Osteoblast (primary cell): ENCODE results near the gene PPM1G. TPM values are rescaled to one million over a fixed set of nuclear protein-coding genes. Genes with fewer than 3 reads are reported as not detected.
A peak's percentile ranks its signal among the peaks of the same experiment; 100 is the strongest.

ENCODE experiments used
- DNase-seq: peaks from one replicate; pipeline ENCODE4 v3.0.0; 2011; ENCODE audit warnings: low spot score, mixed read lengths; ENCODE audit not compliant: insufficient read length; ENCODE audit errors: missing footprints
- H2AFZ ChIP-seq: 2 replicates; pipeline ENCODE4 v1.6.0; 2011; ENCODE audit warnings: mild to moderate bottlenecking, low read length
- H3K27ac ChIP-seq: 2 replicates; pipeline ENCODE4 v1.5.1; 2011; ENCODE audit warnings: mild to moderate bottlenecking, low read depth, low read length, moderate library complexity
- H3K27me3 ChIP-seq: 2 replicates; pipeline ENCODE4 v1.6.0; 2012; ENCODE audit warnings: mild to moderate bottlenecking, control low read depth, inconsistent platforms, low read length, moderate library complexity; ENCODE audit not compliant: insufficient read depth
- H3K36me3 ChIP-seq: 2 replicates; pipeline ENCODE4 v1.5.1; 2011; ENCODE audit warnings: mild to moderate bottlenecking, low read length, control low read depth, moderate library complexity; ENCODE audit not compliant: insufficient read depth
- H3K4me1 ChIP-seq: 2 replicates; pipeline ENCODE4 v1.5.1; 2011; ENCODE audit warnings: mild to moderate bottlenecking, low read length, control low read depth, moderate library complexity; ENCODE audit not compliant: insufficient read depth
- H3K4me2 ChIP-seq: 2 replicates; pipeline ENCODE4 v1.6.0; 2011; ENCODE audit warnings: mild to moderate bottlenecking, low read length; ENCODE audit not compliant: insufficient read depth
- H3K4me3 ChIP-seq: fragments of 200-600 bp; sonication (generic); 3 replicates; pipeline ENCODE4 v1.5.1; 2012; ENCODE audit warnings: mild to moderate bottlenecking, low read length, inconsistent platforms; ENCODE audit not compliant: insufficient read depth
- H3K79me2 ChIP-seq: 2 replicates; pipeline ENCODE4 v1.6.0; 2012; ENCODE audit warnings: mild to moderate bottlenecking, low read length, control low read depth, inconsistent platforms; ENCODE audit not compliant: insufficient read depth
- H3K9me3 ChIP-seq: 2 replicates; pipeline ENCODE4 v1.5.1; 2011; ENCODE audit warnings: low read depth, low read length, control low read depth
- H4K20me1 ChIP-seq: 2 replicates; pipeline ENCODE4 v1.6.0; 2012; ENCODE audit warnings: mild to moderate bottlenecking, low read length, control low read depth; ENCODE audit not compliant: insufficient read depth
- total RNA-seq: library from RNA; depleted of rRNA; stranded (reverse); fragments of >200 nt; gene quantifications from 2 replicates; pipeline ENCODE4 v1.2.3, GENCODE V29; 2012
- TF ChIP-seq, protein P1 (sequence below): IDR thresholded peaks from 2 replicates; pipeline ENCODE4 v1.5.1; 2011; ENCODE audit warnings: mild to moderate bottlenecking, low read depth, low read length, moderate library complexity; ENCODE audit errors: extremely low read depth

The PPM1G gene
- total RNA-seq, 1 donor, result 65.5 TPM

DNA sequence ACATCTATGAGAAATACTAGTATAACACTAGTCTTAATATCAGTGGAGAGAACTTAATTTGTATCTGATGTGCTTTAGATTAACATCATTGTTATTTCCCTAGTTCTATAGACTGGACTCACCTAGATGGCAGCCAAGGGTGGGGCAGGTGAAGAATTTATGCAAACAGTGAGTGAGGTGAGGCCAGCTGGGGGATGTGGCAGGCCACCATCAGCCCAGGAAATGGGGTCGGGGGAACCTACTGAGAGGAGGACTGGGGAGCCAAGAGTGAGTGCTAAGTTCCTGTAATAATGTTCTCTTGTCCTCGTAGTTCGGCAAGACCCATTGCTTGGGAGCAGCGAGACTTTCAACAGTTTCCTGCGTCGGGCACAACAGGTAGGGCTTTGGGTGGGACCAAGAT is 36.5 kb downstream of the PPM1G start:
- peaks cover 84% of the 10 kb centered on the region for H3K79me2 ChIP-seq
- TF ChIP-seq, protein P1, sequence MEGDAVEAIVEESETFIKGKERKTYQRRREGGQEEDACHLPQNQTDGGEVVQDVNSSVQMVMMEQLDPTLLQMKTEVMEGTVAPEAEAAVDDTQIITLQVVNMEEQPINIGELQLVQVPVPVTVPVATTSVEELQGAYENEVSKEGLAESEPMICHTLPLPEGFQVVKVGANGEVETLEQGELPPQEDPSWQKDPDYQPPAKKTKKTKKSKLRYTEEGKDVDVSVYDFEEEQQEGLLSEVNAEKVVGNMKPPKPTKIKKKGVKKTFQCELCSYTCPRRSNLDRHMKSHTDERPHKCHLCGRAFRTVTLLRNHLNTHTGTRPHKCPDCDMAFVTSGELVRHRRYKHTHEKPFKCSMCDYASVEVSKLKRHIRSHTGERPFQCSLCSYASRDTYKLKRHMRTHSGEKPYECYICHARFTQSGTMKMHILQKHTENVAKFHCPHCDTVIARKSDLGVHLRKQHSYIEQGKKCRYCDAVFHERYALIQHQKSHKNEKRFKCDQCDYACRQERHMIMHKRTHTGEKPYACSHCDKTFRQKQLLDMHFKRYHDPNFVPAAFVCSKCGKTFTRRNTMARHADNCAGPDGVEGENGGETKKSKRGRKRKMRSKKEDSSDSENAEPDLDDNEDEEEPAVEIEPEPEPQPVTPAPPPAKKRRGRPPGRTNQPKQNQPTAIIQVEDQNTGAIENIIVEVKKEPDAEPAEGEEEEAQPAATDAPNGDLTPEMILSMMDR, result no peak
- H2AFZ ChIP-seq, result no peak overlapping the region
- H3K27ac ChIP-seq, result no peak overlapping the region
- H3K9me3 ChIP-seq, result no peaks in the 10 kb centered on the region
- H3K4me3 ChIP-seq, result no peak overlapping the region
- H4K20me1 ChIP-seq, result peaks cover 13% of the 10 kb centered on the region
- H3K36me3 ChIP-seq, result peaks cover 66% of the 10 kb centered on the region
- no peak for DNase-seq
- no peaks in the 10 kb centered on the region for H3K27me3 ChIP-seq
- no peak overlapping the region for H3K4me2 ChIP-seq
- peaks cover 20% of the 10 kb centered on the region for H3K4me1 ChIP-seq

DNA sequence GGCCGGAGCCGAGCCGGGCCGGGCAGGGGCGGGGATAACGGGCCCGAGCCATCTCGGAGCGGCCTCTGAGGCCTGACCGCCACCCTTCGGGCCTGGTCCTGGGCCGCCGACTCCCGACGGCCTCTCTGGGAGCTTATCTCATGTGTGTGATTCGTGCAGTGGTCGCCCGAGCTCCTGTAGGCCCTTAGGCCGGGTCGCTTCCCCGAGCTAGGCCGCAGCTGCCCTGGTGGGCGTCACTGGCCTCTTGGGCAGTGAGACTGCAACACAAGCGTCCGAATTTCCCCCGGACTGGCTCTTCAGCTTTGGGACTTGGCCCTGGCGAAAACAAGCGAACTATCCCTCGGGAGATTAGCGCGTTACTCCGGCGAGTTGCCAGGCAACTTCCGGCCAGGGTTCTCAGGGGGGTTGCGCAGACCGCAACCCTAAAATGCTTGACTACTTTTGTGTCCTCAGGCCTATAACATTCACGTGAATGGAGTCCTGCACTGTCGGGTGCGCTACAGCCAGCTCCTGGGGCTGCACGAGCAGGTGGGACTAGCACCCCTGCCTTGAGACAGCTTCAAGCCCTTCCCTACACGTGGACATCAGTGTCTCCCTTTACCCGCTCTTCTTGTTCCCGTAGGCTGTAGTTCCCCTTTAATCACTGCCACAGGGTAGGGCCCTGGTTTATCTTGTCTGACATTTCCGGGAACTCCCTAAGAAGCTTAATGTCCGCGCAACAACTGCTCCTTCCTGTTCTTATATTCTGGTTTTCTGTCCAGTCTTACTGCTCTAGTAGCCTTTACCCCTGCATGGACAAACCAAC is 38.4 kb downstream of the PPM1G start:
- H3K79me2 ChIP-seq, result peaks cover 86% of the 10 kb centered on the region
- no peaks in the 10 kb centered on the region for H3K9me3 ChIP-seq
- H2AFZ ChIP-seq, result peak overlapping the region; percentile 79
- H3K27ac ChIP-seq, result peak overlapping the region; percentile 95
- DNase-seq, result peak; percentile 82
- no peaks in the 10 kb centered on the region for H3K27me3 ChIP-seq
- H4K20me1 ChIP-seq, result peaks cover 10% of the 10 kb centered on the region
- peaks cover 67% of the 10 kb centered on the region for H3K36me3 ChIP-seq
- TF ChIP-seq, protein P1, result no peak
- peak overlapping the region; percentile 93 for H3K4me2 ChIP-seq
- H3K4me3 ChIP-seq, result peak overlapping the region; percentile 98
- peaks cover 20% of the 10 kb centered on the region for H3K4me1 ChIP-seq

DNA sequence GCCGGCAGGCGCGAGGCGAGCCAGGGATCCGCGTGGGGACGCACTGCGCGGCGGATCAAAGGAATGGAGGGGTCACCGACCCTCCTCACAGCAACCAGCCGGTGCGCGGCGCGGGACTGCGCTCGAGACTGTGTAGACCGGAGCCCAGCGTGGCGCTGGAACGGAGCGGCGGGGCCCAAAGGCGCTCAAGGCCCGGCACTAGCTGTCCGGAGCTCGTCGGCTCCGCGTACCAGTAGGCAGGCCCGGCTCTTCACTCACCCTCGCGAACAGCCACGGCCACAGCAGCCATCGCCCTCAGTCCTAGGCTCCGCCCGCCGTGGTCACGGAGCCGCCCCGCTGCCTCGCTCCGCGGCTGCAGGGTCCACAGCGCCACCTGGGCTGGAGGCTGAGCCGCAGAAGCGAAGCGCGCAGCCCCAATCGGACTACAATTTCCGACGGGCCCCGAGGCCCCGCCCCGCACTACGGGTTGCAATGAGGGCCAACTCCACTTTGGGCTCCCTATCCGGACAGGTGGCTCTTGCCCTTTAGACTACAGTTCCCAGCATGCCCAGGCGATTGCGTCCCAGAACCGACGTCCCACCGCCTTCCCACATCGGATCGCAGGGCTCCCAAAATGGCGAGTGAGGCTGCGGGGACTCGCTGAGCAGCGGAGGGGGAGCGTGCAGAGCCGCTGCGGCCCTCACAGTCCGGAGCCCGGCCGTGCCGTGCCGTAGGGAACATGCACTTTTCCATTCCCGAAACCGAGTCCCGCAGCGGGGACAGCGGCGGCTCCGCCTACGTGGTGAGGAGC is 39.2 kb downstream of the PPM1G start, which contains the start of the genes EIF2B4 and SNX17:
Gene EIF2B4 (minus strand): TSS at position 313 of the 790 bp plus-strand sequence. CDS start 24 bp downstream, at position 289.
Gene SNX17 (plus strand): TSS at position 591 of the 790 bp plus-strand sequence. CDS start 128 bp downstream, at position 719.
- peak within 1 kb of the TSS; percentile 95 for H3K4me2 ChIP-seq
- peaks cover 65% of the 10 kb centered on the region for H3K36me3 ChIP-seq
- H3K9me3 ChIP-seq, result no peaks in the 10 kb centered on the region
- peaks cover 7% of the 10 kb centered on the region for H4K20me1 ChIP-seq
- no peaks in the 10 kb centered on the region for H3K27me3 ChIP-seq
- TF ChIP-seq, protein P1, result peak; percentile 73
- peak within 1 kb of the TSS; percentile 91 for H2AFZ ChIP-seq
- peak within 1 kb of the TSS; percentile 98 for H3K4me3 ChIP-seq
- peak; percentile 99 for DNase-seq
- peaks cover 20% of the 10 kb centered on the region for H3K4me1 ChIP-seq
- H3K79me2 ChIP-seq, result peaks cover 78% of the 10 kb centered on the region
- H3K27ac ChIP-seq, result peak within 1 kb of the TSS; percentile 95
